GM19438 (cell line): ENCODE measurements around the gene ZNF280B.
"Not testable (repeated sequence)": the region's sequence is repeated elsewhere in the genome, so short reads cannot be mapped to it uniquely, and the experiment has no call there.

Source experiments
- ATAC-seq: cut with Tn5 transposase; IDR thresholded peaks from one replicate; pipeline ENCODE4 v1.9.1; 2021; ENCODE audit warnings: low read depth; ENCODE audit not compliant: unreplicated experiment

The ZNF280B gene

DNA sequence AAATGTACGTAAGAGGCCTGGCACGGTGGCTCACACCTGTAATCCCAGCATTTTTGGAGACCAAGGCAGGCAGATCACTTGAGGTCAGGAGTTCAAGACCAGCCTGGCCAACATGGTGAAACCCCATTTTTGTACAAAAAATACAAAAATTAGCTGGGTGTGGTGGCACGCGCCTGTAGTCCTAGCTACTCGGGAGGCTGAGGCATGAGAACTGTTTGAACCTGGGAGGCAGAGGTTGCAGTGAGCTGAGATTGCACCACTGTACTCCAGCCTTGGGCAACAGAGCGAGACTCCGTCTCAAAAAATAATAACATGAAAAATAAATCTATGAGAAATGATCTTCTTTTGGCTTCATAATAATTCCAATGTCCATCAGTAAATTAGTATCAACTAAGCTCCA lies 2.3 kb upstream of the ZNF280B start:
- not testable (repeated sequence) for ATAC-seq

DNA sequence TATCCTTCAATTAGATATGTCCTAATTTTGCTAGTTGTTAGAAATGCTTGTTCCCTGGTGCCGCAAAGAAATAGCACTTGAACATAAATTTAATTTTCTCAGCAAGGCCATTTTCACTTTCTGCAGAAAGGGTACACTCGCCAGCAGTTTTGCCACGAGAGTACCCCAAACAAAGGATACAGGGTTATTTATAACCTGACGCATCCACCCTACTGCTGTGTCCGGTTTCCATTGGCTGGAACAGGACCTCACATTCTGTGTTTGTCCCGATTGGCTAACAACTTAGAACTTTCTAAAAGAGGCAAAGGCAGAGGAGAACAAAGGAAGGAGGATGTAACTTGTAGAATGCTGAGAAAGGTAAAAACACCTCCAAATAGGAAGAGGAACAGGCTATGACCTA lies 1.4 kb upstream of the ZNF280B start:
- not testable (repeated sequence) for ATAC-seq

DNA sequence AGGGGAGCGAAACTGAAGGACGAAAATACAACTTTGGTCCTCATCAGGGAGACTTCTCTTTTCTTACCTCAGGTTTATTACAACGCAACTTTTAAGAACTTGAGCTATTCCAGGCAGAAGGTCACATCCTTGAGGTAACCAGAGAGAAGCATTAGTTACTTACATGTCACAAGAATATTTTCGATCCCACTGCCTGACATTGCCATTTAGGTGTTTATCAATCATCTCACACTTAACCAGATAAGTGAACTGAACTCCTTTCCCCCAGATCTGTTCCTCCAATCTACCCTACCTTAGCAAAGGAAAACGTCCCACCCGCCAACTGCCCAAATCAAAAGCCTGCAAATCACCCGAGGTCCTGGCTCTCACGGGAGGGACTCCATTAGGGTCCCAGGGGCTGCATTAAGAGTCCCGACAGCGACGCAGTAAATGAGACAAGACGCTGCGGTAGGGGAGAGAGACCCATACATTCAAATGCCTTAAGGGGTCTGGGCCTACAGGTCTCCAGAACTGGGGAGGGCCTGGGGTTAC lies 734 bp downstream of the ZNF280B start:
- ATAC-seq: no peak

DNA sequence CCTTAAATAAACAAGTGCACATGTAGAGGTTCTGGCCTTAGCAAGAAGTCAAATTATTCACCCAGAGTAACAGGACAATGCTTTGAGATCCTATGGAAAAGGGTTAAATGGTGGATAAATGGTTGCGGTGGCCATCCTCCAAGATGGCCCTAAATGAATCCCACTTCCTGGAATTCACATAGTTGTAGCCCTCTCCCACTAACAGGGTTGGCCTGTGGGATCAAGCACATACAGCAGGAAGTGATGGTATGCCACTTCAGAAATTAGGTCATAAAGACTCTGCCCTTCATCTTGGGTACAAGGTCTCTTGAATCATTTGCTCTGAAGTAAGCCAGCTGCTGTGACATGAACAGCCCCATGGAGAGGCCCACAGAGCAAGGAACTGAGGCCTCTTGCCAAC lies 1.8 kb downstream of the ZNF280B start:
- ATAC-seq: no peak

DNA sequence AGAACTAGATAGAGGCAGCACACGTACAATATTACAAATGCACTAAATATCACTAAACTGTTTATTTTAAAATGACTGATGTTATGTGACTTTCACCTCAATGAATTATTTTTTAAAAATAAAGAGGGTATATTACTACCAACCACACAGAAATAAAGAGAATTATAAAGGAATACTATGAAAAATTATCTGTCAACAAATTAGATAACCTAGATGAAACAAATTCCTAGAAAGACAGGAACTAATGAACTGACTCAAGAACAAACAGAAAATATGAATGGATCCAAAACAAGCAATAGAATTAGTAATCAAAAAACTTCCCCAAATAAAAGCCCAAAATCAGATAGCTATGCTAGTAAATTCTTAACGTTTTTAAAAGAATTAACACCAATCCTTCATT lies 10.3 kb downstream of the ZNF280B start:
- no peak for ATAC-seq

DNA sequence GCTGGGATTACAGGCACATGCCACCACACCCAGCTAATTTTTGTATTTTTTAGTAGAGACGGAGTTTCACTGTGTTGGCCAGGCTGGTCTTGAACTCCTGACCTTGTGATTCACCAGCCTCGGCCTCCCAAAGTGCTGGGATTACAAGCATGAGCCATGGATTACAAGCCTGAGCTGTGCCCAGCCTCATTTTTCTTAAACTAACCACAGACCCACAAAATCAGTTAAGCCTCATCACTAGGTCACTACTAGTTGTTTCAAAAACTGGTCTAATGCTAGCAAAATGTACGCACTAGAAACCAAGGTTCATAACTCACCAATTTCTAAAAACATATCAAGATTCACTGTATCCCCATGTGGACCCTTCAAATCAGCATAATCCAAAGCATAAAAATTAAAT lies 17.0 kb downstream of the ZNF280B start:
- not testable (repeated sequence) for ATAC-seq

DNA sequence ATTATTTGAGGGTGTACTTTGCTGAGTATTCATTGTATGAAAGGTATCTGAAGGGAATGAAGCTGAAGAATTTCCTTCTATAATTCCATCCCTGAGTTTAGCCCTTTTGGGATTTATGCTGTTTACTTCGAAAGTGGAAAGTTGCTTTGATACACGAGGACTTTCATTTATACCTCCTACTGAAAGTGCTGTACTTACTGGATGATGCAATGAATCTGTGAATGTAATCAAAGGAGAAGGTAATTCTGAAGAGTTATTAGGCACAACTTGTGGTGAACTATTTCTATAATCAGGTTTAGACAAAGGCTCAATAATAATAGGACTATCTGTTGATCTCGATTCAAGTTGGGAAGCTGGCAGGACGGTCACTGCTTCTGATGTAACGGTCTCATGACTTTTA lies 19.8 kb downstream of the ZNF280B start:
- no peak for ATAC-seq

DNA sequence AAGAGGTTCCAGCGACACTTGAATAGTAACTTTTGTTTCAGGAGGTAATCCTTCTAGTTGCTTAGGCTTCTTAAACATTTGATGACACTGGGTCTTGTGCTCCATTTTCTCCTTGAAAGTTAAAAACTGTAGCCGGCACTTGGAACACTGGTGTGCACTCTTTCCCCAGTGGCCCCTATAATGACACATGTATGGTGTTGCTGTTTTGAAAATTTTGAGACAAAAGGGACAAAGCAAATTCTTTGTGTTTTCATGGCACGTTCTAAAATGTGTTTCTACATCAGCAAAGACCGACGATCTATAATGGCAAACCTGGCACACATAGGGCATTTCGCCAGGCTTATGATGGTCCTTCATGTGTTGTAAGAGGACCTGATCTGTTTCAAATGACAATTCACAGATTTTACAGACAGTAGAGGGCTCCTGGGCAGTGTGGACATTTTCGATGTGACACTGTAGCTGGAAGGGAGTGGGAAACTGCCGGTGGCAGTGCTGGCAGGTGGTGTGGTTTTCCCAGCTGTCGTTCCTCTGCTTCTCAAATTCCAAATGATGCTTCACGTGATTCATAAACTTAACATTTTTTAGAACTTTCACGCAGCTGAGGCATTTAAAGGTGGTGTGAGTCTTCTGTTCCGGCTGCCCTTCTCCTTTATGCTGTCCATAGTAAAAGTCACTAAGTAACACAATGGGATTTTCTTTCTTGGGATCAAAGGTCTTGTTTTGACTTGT lies 20.5 kb downstream of the ZNF280B start:
- no peak for ATAC-seq

DNA sequence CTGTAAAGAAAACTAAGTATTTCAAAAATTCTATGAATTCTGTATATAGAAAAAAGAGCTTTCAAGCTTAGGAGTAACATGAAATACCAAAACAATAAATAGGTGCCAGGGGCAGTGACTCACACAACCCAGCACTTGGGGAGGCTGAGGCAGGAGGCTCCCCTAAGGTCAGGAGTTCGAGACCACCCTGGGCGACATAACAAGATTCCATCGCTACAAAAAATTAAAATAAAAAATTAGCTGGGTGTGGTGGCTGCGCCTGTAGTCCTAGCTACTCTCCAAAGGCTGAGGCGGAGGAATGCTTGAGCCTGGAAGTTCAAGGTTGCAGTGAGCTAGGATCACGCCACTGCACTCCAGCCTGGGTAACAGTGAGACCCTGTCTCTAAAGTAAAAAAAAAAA lies 21.5 kb downstream of the ZNF280B start:
- ATAC-seq: no peak

DNA sequence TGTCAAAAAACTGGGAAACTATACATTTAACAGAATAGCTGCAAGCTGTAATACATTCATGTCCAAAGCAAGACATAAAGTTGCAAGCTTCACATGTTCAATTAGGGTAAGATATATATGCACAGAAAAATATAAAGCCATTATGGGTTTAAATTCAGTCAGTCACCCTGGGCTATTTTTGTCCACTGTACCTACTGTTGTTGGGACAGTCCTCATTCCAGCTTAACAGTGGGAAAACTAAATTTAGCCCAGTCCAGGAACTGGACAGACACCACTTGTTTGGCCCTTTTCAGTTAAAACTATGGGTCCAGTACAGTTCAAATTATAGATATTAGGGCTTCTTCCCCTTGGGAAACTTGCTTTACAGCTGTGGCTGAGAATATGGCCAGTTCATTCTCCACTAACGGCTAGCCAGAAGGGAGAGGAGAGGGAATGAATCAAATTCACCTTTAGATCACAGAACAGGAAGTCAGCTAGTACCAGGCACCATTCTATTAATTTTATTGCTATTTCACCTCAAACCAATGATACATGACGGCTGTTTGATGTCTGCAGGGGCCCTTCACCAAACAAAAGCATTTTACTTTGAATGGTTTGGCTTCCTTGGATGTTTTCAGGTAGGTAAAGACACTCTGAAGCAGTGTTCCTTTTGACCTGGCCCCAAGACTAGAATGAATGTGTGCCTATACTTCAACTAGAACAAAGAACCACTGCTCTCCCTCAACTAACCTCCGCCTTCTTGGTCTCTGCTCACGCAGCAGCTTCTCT lies 22.2 kb downstream of the ZNF280B start:
- ATAC-seq: no peak

DNA sequence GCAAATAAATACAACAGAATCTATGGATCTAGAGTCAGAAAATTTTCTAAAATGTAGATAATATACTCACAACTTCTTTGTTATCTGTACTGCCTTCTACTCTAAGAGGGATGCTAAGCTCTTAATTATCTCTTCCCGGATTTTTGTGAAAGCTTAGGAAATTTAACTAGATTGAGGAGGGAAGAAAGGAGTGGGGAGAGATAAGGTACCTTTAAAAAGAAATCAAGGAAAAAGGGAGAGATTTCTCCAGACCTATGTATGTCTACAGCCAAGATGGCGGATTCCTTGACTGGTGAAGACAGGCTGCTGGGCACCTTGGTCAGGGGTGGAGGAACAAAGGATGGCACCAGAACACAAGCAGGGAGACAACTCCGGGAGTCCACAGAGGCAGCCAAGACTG lies 23.0 kb downstream of the ZNF280B start:
- no peak for ATAC-seq

DNA sequence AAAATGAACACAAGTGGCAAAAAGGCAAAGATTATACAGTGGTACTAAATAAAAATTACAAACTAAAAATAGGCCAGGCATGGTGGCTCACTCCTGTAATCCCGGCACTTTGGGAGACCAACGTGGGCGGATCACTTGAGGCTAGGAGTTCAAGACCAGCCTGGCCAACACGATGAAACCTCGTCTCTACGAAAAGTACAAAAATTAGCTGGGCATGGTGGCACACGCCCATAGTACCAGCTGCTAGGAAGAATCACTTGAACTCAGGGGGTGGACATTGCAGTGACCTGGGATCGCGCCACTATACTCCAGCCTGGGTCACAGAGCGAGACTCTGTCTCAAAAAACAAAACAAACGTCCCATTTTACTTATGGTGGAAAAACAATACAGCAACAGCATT lies 24.5 kb downstream of the ZNF280B start:
- no peak for ATAC-seq

DNA sequence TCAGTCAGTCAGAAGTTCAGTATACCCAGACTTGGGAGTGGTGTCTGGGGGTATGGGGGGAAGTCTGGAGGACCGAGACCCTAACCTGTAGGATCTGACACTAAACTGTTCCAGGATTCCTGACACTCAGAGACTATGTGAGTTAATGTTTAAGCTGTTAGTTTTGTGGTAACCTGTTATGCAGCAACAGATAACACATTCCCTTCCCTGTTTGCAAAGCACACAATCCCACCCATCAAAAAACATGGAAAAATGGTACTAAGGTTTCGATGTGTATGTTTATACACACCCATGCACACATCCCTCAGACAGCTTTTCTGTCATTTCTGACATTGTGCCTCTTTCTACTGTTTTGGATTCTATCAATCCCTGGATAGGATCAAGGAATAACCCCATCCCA lies 27.6 kb downstream of the ZNF280B start:
- no peak for ATAC-seq

DNA sequence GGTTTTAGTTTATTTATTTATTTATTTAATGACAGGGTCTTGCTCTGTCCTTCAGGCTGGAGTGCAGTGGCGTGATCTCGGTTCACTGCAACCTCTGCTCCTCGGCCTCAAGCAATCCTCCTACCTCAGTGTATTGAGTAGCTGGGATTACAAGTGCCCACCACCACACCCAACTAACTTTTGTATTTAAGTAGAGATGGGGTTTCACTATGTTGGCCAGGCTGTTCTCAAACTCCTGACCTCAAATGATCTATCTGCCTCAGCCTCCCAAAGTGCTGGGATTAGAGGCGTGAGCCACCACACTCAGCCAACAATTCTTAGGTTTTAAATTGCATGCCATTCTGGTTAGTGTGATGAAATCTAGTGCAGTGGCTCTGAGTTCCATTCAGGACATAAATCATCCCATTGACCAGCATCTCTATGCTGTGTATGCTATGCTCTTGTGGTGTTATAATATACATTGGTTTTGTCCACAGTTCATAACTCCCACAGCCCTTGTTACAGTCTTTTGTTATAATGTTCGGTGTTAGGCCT lies 28.5 kb downstream of the ZNF280B start:
- ATAC-seq: no peak

DNA sequence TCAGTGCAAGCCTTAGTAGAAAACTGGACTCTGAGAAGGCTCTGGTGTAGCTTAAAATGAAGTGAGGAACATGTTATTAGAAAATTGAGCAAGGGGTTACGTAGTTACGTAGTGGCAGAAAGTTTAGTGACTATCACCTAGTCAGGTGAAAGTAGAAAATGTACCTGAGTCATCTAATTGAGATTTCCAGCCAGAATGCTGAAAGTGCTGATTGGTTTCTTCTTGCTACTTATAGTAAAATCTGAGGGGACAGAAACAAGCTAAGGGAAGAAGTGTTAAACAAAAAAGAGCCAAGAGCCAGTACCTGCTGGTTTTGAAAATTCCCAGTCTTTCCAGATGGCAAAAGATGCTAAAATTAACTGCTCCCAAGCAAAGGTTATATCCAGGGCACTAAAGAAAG lies 29.4 kb downstream of the ZNF280B start:
- ATAC-seq: no peak

DNA sequence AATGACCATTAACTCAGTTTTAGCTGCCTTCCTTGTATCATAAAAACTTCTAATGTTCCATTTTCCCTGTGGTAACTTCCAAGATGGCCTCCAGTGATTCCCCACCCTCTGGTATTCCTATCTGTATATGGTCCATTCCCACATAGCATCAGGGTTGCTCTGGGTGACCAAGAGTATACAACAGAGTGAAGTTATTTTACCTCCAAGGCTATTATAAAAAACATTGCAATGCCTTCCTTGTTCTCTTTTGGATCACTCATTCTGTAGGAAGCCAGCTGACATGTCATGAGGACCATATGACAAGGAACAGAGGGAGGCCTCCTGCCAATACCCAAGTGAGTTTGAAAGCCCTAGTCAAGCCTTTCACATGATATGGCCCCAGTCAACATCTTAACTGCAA lies 30.1 kb downstream of the ZNF280B start:
- no peak for ATAC-seq

DNA sequence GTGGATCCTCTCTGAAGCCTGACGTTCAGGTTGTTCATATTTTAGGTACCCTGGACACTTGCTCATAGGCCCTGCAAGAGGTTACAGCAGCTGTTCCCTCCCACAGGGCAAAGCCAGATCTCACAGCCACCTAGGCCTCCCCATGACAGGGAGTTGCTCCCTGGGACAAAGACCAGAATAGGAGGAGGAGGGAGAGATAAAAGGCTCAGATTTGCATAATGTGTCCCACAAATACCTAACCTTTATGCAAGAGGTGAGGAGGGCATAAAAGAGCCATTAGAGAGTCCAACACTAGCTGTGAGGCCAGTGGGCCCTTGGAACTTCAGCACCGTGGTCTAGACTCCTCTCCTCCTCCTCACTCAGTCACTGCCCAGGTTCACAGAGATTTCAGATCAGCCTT lies 33.8 kb downstream of the ZNF280B start:
- no peak for ATAC-seq

DNA sequence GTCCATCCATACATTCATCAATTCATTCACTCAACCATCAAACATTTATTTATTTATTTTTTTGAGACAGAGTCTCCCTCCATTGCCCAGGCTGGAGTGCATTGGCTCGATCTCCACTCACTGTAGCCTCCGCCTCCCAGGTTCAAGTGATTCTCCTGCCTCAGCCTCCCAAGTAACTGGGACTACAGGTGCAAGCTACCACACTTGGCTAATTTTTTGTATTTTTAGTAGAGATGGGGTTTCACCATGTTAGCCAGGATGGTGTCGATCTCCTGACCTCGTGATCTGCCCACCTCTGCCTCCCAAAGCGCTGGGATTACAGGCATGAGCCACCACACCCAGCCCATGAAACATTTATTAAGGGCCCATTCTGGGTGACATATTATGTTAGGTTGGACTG lies 37.4 kb downstream of the ZNF280B start:
- ATAC-seq: not testable (repeated sequence)

DNA sequence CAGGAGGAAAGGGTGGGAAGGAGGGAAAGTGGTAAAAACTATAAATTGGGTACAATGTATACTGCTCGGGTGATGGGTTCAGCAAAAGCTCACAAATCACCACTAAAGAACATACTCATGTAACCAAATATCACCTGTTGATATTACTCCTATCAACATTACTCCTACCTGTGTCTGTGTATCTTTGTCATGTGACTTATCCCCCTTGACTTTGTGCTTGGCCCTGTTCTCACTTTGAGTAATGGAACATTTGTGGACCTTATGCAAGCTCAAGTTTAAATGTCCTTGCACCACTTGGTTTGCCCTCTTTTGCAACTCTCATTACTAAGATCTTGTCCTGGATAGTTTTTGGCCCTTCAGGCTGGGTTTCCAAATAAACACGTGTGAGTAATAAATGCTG lies 39.0 kb downstream of the ZNF280B start:
- no peak for ATAC-seq

DNA sequence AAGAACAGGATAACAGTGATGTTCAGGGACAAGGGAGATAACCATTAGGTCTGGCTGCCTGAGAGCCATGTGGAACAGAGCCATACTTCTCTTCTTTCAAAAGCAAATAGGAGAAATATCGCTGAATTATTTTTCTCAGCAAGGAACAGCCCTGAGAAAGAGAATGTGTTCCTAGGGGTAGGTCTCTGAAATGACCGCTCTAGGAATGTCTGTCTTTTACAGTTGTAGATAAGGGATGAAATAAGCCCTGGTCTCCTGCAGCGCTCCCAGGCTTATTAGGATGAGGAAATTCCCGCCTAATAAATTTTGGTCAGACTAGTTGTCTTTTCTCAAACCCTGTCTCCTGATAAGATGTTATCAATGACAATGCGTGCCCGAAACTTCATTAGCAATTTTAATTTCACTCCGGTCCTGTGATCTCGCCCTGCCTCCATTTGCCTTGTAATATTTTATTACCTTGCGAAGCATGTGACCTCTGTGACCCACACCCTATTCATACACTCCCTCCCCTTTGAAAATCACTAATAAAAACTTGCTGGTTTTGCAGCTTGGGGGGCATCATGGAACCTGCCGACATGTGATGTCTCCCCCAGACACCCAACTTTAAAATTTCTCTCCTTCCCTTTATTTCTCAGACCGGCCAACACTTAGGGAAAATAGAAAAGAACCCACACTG lies 39.6 kb downstream of the ZNF280B start:
- not testable (repeated sequence) for ATAC-seq

DNA sequence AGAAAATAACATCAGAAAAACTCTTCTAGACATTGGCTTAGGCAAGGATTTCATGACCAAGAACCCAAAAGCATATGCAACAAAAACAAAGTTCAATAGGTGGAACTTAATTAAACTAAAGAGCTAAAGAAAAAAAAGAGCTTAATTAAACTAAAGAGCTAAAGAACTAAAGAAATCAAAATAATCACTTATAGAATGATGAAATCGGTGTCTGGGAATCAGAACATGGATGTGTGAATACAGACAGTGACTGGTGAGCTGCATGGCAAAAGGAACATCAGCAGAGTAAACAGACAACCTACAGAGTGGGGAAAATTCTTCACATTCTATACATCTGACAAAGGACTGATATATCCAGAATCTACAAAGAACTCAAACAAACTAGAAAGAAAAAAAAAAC lies 41.4 kb downstream of the ZNF280B start:
- no peak for ATAC-seq
